GM08714 (cell line): Measurements from ENCODE around the gene KLHDC7B.

Experiments used
- H3K4me3 ChIP-seq: fragments of 200-500 bp; sonication (Bioruptor generic); 2 replicates; pipeline ENCODE4 v1.5.1; 2014; ENCODE audit warnings: mild to moderate bottlenecking, low read length, inconsistent platforms
- ZNF274 ChIP-seq: IDR thresholded peaks from 2 replicates; pipeline ENCODE4 v1.6.1; 2012; ENCODE audit warnings: mild to moderate bottlenecking, low read depth, low read length

KLHDC7B gene

GRCh38 chr22:50576806-50577696, 31.4 kb downstream of the KLHDC7B start:
- no peak overlapping the region for H3K4me3 ChIP-seq
- TF ChIP-seq ZNF274, result no peak

GRCh38 chr22:50577697-50577986, 31.9 kb downstream of the KLHDC7B start:
- no peak overlapping the region for H3K4me3 ChIP-seq
- TF ChIP-seq ZNF274, result no peak

GRCh38 chr22:50577987-50578775, 32.5 kb downstream of the KLHDC7B start, which contains the start of gene CPT1B:
Gene CPT1B, minus strand, starts transcription at chr22:50578427. Its CDS starts 512 bp downstream, at chr22:50577915.
- TF ChIP-seq ZNF274, result no peak
- no peak within 1 kb of the TSS for H3K4me3 ChIP-seq

- H3K4me3 ChIP-seq, result no peak overlapping the region
- no peak for TF ChIP-seq ZNF274
Observed at GRCh38 chr22:50578776-50579310, 33.1 kb downstream of the KLHDC7B start.

GRCh38 chr22:50579752-50580151, 34.1 kb downstream of the KLHDC7B start:
- H3K4me3 ChIP-seq, result no peak overlapping the region
- no peak for TF ChIP-seq ZNF274

- TF ChIP-seq ZNF274, result no peak
- H3K4me3 ChIP-seq, result peak overlapping the region; percentile 85
Observed at GRCh38 chr22:50581031-50581949, 35.6 kb downstream of the KLHDC7B start.

GRCh38 chr22:50581950-50582492, 36.3 kb downstream of the KLHDC7B start:
- peak overlapping the region; percentile 85 for H3K4me3 ChIP-seq
- TF ChIP-seq ZNF274, result no peak

- no peak for TF ChIP-seq ZNF274
- peak within 1 kb of the TSS; percentile 85 for H3K4me3 ChIP-seq
Observed at GRCh38 chr22:50582493-50583293, 37.0 kb downstream of the KLHDC7B start, which contains the start of gene CHKB. Gene CHKB, minus strand, starts transcription at chr22:50582849. Its CDS starts 68 bp downstream, at chr22:50582781.

GRCh38 chr22:50583294-50583861, 37.7 kb downstream of the KLHDC7B start:
- TF ChIP-seq ZNF274, result no peak
- peak overlapping the region; percentile 71 for H3K4me3 ChIP-seq

GRCh38 chr22:50584106-50585096, 38.7 kb downstream of the KLHDC7B start:
- TF ChIP-seq ZNF274, result no peak
- H3K4me3 ChIP-seq, result no peak overlapping the region; the same call in 1 of the 2 replicates

GRCh38 chr22:50585238-50585637, 39.5 kb downstream of the KLHDC7B start:
- H3K4me3 ChIP-seq, result no peak overlapping the region
- TF ChIP-seq ZNF274, result no peak

- no peak for TF ChIP-seq ZNF274
- no peak overlapping the region for H3K4me3 ChIP-seq
Observed at GRCh38 chr22:50585781-50586180, 40.1 kb downstream of the KLHDC7B start.
